Ramos (cell line): Measurements from ENCODE around the gene BAG3.
"Not testable (repeated sequence)": the region's sequence is repeated elsewhere in the genome, so short reads cannot be mapped to it uniquely, and the experiment has no call there.

Source experiments
- in situ Hi-C: fragments of 300-500 bp; cut with MboI; formaldehyde crosslinking; loops from one replicate; pipeline ENCODE4 v1.14.3; 2022; ENCODE audit warnings: low sequenced_read_pairs; ENCODE audit not compliant: unreplicated experiment

BAG3 gene

DNA sequence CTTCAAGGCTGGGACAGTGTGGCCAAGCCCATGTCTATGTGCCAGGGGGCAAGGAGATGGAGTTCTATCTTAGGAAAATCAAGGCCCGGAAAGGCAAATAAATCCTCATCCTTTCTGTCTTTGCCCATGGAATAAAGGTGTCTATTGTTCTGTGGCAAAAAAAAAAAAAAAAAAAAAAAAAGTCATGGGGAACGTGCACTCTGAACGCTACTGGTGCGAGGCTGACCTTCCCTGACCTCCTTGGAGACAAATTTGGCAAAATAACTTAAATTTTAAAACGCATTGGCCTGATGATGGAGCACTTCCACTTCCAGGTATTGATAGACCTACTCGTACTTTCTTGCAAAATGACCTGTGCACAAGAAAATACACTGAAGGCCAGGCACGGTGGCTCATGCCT is 12.2 kb upstream of the BAG3 start:
- in situ Hi-C loops, result no loop called here

- in situ Hi-C loops, result no loop called here
These were observed 10.8 kb upstream of the BAG3 start for GRCh38 chr10:119640384-119640783.

GRCh38 chr10:119640875-119641526 is 10.2 kb upstream of the BAG3 start:
- in situ Hi-C loops, result no loop called here

GRCh38 chr10:119642556-119643111 is 8.5 kb upstream of the BAG3 start:
- in situ Hi-C loops, result no loop called here

GRCh38 chr10:119643306-119644204 is 7.6 kb upstream of the BAG3 start:
- in situ Hi-C loops, result no loop called here

DNA sequence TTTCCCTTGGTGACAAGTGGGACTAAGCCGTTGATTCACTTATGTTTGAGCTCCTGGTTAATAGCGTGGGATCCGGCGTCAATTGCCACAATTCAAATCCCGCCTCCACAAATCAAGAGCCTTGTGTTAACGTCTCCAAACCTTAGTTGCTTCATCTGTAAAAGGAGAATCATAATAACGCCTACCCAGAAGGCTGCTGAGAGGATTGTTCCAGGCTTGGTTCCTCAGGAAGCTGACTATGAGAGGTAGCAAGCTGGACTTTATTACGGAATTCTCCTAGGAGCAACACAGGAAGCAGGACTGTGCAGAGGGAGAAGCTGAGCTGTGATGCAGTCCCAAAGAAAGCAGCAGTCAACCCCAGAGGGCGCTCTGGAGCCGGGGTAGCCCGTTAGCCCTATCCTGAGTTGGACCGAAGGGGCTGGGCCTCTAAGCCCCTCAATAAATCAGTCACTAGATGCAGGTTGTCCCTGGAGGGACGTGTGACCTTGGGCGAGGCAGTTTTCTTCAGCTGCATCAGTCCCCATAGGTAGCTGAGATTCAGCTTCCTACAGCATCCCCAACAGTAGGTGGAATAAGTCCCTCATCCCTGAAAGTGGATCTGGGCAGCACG is 6.9 kb upstream of the BAG3 start:
- in situ Hi-C loops, result no loop called here

GRCh38 chr10:119644994-119645393 is 6.2 kb upstream of the BAG3 start:
- in situ Hi-C loops, result no loop called here

DNA sequence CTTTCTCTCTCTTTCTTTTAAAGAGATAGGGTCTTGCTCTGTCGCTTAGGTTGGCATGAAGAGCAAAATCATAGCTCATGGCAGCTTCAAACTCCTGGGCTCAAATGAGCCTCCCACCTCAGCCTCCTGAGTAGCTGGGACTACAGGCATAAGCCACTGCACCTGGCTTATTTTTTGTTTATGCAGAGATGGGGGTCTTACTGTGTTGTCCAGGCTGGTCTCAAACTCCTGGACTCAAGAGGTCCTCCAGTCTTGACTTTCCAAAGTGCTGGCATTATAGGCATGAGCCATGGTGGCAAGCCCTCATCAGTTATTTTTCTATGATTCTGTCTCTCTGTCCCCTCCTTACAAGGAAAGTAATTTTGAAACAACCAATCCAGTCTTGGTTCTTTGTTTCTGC is 1.1 kb upstream of the BAG3 start:
- in situ Hi-C loops, result no loop called here

DNA sequence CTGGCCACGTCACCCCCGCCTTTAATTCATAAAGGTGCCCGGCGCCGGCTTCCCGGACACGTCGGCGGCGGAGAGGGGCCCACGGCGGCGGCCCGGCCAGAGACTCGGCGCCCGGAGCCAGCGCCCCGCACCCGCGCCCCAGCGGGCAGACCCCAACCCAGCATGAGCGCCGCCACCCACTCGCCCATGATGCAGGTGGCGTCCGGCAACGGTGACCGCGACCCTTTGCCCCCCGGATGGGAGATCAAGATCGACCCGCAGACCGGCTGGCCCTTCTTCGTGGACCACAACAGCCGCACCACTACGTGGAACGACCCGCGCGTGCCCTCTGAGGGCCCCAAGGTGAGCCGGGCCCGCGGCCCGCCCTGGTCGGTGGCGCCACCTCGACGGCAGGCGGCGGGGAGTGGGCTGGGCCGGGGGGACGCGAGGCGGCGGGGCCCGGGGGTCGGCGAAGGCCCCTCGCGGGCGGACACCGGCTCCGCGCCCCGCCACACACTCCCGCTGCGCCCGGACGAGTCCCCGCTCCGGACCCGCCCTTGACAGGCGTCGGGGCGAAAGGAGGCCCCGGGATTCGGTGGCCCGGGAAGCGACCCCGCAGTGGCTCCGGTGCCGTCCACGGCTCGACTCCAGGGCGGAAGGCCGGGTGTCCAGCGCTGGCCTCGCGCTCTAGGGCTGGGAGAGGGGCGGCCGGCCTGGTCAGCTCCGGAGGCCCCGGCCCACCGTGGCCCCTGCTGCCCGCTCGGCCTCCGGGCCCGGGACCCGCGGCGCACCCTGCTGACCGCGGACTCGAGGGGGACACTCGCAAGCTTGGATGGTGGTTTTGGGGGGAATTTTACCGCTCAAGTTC is 557 bp downstream of the BAG3 start:
- in situ Hi-C loops, result no loop called here

DNA sequence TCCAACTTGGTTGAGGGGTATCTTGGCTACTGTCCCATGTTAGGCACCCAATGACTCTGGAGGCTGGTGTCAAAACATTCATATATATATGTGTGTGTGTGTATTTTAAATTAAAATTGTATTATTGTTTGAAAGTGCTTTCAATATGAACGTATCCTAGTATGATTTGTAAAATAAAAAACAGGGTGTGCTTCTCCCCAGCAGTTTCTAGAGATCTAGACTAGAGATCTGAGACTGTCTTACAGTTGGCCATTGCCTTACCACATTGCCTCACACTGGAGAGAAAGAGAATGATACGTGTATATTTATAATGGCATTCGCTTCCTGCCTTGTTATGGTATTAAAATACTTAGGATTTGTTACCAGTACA is 1.2 kb downstream of the BAG3 start:
- in situ Hi-C loops, result no loop called here

- in situ Hi-C loops, result no loop called here
These were observed 2.0 kb downstream of the BAG3 start for GRCh38 chr10:119653209-119653608.

GRCh38 chr10:119653916-119654315 is 2.7 kb downstream of the BAG3 start:
- in situ Hi-C loops, result no loop called here

- in situ Hi-C loops, result no loop called here
These were observed 3.4 kb downstream of the BAG3 start for GRCh38 chr10:119654540-119654939.

DNA sequence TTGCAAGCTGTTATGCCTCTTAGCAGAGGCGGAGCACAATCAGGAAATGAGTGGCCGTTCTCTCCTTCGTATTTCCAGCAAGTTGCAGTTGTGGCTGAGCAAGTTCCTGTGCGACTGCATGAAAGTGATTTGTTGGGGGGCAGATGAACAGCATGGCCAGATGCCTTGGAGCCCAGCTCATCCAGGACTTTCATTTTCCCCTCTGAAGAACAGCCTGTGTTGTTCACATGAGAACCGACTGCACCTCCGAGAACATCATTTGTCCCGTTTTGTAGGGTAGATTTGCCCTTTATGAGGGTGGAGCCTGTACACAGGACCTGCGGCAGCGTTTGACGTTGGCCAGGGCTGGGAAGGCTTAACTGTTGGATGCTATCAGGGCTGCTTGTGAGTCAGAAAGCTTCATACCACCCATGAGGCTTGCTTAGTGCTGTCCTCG is 4.4 kb downstream of the BAG3 start:
- in situ Hi-C loops, result no loop called here

DNA sequence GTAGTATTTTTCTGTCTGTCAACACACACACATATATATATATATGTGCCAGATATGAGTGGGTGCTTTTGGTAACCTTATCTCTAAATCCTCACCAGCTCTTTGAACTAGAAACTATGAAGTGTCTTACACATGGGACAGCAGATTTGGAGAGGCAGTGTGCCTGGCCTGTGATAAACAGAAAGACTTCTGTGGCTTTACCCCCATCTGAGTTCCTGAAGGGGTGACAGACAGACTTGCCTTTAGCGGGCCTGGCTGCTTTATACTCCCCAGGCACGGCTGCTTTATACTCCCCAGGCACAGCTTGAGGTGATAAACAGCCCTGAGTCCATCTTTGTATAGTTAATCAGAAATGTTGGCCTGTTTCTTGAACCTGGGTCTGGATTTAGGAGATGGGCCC is 5.6 kb downstream of the BAG3 start:
- in situ Hi-C loops, result no loop called here

DNA sequence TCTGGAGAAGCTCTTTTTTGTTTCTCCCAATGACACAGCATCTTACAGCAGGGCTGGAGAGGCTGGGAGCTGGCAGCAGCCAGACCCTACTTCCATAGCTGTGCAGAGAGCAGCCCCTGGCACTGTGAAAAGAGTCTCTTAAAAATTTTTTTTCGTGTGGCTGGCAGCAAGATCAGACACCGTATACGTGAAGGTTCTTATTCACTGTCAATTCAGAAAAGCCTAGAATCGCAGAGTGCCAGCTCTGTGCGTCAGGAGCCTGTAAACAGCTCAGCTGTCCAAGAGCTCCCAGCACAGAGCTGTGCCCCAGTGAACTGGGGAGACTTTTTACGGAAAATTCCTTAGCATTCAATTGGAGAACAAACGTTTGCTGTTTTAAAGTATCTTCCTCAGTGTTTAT is 6.5 kb downstream of the BAG3 start:
- in situ Hi-C loops, result no loop called here

GRCh38 chr10:119658274-119658673 is 7.1 kb downstream of the BAG3 start:
- in situ Hi-C loops, result no loop called here

GRCh38 chr10:119659951-119660350 is 8.8 kb downstream of the BAG3 start:
- in situ Hi-C loops, result no loop called here

- in situ Hi-C loops, result not testable (repeated sequence)
These were observed 11.0 kb downstream of the BAG3 start for GRCh38 chr10:119662076-119662605.
